Femur (tissue), 1 donor: ENCODE results near the gene MAD1L1.
"Not testable (repeated sequence)": the region's sequence is repeated elsewhere in the genome, so short reads cannot be mapped to it uniquely, and the experiment has no call there.

Source experiments
- DNase-seq: peaks from one replicate; pipeline ENCODE4 v3.0.0-alpha.2; 2017

The MAD1L1 gene

DNA sequence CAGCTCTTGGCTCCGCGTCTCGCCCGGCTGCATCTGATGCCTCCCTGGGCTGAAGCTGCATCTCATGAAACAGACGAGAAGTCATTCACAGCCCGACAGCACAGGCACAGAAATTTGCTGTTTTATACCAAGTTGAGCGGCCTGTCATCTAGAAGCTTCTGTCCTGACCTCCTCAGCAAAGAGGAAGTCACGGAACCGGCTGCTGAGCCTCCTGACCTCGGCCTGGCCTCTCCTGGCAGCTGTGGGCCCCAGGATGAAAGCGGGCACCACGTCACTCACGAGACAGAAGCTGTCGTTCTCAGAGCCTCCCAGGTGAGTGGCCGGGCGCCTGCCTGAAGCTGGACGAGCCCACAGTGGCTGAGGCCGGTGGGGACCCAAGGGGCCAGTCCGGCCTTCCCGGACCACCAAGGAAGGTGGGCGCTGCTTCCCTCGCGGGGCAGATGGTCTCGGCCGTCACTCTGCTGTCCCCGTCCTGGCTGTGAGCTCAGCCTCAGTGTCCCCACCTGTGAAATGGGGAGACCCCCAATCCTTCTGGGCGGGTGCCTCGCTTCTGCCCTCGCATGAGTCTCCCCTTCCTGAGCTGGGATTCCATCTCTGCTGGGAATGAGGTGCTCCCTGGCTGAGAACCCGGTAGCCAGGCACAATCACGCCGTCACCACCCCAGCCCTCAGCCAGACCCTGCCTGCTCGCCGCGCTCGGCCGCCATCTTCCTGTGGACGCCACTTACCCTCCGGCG, 391.3 kb downstream of the MAD1L1 start:
- DNase-seq: peak; percentile 14

GRCh38 chr7:1840744-1841143, 392.0 kb downstream of the MAD1L1 start:
- DNase-seq: not testable (repeated sequence)

GRCh38 chr7:1839701-1840100, 393.0 kb downstream of the MAD1L1 start:
- DNase-seq: peak; percentile 14

- DNase-seq: not testable (repeated sequence)
Measured at GRCh38 chr7:1838911-1839531, 393.7 kb downstream of the MAD1L1 start.

DNA sequence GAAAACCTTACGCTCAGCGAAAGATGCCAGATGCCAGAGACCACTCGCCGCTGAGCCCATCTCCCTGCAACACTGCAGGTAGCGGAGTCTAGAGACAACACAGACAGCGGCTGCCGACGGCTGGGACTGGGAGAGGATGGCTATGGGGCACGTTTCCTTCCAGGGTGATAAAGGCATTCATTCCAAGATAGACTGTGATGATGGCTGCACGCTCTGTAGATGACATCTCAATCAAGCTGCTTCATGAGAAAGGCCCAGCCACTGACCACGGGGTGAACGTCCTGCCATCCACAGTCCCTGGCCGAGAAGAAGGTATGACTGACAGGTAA, 394.2 kb downstream of the MAD1L1 start:
- not testable (repeated sequence) for DNase-seq

DNA sequence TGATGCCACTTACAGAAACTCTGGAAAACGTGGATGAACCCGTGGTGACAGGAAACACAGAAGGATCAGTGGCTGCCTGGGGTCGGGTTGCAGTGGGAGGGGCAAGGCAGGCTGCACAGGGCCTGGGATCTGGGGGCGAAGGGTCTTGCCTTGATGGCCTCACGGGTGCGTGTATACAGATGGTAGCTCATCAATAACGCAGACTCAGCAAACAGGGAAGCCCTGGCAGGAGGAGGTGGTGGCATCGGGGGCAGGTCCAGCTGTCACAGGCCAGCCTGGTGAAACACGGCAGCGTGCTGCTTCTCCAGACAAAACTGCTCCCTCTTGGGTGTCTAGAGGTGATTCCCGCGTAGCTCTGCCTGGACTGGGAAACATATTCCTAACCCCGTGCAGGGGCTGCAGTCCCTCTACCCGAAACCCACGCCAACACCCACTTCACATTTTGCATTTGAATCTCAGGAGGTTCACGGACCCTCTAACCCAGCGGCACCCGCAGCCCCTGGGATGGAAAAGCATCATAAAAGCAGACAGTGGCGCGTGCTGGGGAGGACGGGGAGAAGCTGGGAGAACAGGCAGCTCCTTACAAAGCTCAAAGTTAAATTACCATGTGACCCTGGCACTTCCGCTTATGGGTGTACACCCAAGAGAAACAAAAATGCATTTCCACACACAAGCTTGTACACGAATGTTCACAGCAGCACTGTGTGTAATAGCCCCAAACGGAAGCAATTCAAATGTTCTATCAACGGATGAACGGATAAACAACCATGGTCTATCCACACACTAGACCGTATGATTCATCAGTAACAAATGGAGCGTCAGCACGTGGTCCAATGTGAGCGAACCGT, 394.8 kb downstream of the MAD1L1 start:
- DNase-seq: not testable (repeated sequence)

GRCh38 chr7:1831933-1832535, 400.7 kb downstream of the MAD1L1 start:
- not testable (repeated sequence) for DNase-seq

DNA sequence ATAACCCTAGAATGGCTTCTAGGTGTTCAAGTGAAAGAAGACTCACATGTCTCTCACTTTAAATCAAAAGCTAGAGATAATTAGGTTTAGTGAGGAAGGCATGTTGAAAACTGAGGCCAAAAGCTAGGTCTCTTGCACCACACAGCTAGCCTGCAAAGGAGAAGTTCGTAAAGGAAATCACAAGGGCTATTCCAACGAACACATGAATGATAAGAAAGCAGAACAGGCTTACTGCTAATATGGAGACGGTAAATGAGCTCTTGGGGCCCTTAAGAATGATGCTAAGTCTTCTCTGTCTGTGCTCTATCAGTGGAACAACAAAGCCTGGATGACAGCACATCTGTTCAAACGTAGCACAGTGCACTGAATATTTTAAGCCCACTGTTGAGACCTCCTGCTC, 401.3 kb downstream of the MAD1L1 start:
- not testable (repeated sequence) for DNase-seq

- DNase-seq: not testable (repeated sequence)
Measured at GRCh38 chr7:1829668-1830067, 403.1 kb downstream of the MAD1L1 start.

DNA sequence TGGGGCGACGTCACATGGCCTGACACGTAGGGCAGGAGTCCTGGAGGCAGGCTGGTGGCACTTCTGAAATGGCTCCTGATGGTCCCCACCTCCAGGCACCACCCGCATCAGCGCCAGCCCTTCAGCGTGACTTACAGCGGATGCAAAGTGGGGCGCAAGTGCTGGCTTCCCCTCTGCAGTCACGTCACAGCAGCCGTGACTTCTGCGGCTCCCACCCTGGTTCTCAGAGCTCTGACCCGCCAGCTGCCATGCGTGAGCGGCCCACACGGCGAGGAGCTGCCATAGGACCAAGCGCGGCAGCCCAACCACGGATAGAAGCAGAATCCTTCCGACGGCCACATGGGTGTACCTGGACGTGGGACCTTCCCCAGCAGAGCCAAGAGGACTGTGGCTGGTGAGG, 403.6 kb downstream of the MAD1L1 start:
- DNase-seq: no peak

GRCh38 chr7:1828170-1828569, 404.6 kb downstream of the MAD1L1 start:
- DNase-seq: not testable (repeated sequence)

DNA sequence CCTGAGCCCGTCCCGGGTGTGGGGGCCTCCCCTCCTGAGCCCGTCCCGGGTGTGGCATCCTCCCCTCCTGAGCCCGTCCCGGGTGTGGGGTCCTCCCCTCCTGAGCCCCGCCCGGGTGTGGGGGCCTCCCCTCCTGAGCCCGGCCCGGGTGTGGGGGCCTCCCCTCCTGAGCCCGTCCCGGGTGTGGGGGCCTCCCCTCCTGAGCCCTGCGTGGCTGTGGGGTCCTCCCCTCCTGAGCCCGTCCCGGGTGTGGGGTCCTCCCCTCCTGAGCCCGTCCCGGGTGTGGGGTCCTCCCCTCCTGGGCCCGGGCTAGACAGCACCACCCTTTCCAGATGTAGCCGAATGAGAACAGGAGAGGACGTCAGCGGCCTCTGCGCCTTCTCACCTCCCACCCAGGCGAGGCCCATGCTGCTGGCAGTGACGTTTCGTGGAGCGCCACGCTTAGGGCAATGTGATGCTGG, 405.2 kb downstream of the MAD1L1 start:
- DNase-seq: not testable (repeated sequence)

DNA sequence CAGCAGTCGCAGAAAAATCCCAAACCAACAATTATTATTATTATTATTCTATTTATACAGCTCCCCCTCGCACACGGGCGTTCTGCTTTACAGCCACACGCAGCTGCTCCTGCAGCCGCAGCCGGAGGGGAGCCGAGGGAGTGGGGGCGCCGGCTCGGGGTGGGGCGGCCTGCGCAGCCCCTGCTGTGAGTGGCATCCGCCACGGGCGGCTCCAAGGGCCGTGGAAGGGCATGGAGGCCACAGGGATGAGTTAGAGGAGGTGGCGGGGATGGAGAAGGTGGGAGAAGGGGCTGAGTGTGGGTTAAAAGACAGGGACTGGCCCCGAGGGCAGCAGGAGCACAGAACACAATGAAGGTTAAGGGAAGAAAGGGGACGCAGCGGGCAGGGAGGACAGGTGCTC, 405.8 kb downstream of the MAD1L1 start:
- DNase-seq: not testable (repeated sequence)

DNA sequence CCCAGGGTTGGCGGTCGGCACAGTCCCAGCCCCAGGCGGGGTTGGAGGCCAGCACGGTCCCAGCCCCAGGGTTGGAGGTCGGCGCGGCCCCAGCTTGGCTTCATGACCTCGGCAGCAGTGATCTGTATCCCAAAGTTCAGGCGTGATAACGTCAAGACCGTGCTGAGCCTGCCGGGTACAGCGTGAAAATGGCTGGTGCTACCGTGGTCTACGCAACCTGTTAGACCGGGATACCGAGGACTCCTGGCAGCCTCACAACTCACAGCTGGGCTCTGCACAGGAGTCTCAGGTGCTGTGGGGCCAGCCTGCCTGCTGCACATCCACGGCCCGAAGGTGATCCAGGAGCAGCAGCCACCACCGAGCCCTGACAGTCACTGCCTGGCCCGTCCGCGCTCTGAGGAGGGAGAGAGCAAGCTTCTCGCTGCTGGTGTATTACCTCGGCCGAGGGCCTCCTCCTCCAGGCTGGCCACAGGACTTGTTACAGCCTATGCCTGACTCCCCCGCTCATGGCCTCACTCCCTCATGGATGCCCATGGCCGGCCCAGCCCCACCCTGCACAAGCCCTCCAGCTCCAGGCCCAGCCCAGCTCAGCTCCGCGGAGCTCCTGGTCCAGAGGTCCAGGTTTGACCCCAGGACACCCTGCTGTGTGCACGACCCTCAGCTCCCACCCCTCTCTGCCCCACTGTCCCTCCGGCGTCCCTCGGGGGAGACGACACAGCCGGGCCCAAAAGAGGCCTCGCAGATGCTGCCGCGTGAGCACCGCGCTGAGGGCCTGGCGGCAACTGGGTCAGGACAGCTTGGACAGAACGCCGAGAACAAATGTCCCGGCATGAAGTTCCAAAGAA, 406.6 kb downstream of the MAD1L1 start:
- no peak for DNase-seq

DNA sequence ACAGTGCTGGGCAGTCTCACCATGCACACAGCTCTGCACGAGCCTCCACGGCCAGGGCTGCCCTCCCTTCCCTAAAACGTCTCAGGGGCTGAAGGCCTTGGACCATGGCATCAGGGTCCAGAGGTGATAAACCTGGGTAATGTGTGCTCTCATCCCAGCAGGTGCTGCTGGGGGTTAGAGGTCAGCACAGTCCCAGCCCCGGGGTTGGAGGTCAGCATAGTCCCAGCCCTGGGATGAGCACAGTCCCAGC, 407.2 kb downstream of the MAD1L1 start:
- DNase-seq: not testable (repeated sequence)

DNA sequence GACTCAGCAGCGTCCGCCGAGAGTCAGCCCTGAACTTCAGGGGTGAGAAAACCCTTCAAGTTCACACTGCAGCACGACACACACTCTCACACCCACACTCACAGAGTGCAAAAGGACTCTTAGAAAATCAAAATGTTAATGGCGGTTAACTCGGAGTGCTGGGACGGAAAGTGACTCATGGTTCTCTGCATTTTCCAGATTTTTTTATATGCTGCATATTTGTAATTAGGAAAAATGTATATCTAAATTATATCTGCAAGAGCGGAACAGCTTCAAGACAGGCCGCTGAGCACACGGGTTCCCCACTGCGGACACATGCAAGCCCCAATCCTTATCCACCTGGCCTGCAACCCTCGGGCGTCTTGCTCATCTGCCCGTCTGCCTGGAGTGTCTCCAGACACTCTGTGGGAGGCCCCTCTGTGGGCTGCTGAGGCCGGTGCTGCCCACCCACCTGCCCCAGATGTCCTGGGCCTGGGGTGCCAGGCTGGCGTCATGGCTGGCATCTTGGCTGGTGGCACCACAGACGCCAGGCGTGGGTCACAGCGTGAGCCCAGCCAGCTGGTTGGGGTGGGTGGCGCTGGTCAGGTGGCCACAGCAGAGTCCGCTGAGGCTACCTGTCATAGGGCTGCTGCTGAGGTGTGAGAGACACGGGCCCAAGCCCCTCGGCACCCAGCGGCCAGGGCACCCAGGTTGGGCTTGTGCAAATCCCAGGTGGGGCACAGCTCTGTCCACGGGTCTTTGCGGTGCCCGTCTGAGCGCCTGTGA, 407.7 kb downstream of the MAD1L1 start:
- not testable (repeated sequence) for DNase-seq

GRCh38 chr7:1824151-1824881, 408.4 kb downstream of the MAD1L1 start:
- not testable (repeated sequence) for DNase-seq

DNA sequence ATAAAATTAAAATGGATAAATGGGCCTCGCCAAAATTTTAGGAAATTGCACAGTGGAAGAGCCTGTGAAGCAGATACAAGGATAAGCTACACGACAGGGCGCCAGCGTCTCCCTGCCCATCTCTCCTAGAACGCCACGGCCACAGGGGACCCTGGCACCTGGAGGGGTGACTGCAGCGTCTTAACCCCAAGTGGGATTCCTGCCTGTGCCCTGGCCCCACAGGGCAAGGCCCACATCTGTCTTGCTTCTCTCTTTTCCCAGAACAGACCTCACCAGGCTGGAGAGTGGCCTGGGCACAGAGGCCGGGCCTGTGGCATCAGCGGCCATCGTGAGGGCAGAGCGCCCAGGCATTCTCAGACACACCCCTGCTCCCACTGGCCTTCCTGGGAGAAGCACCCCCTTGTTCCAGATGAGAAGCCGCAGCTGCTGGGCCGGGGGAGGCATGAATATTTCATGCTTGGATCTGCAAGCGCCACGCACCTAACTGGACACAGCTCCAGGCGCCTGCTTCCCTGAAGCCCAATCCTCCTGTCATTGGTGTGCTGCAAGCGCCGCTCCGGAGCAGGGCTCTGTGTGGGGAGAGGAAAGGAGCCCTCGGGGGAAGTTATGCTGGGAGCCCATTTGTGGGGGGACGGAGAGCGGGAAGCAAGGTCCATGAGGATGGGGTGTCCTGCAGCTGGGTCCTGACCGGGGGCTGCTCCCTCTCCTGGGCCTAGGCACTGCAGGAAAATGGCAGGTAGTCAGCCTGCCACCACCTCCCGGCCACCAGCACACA, 409.2 kb downstream of the MAD1L1 start:
- DNase-seq: no peak

GRCh38 chr7:1819259-1819841, 413.4 kb downstream of the MAD1L1 start:
- no peak for DNase-seq
